Placental epithelial cell (primary cell): ENCODE measurements around the gene GOT2. TPM values are rescaled to one million over a fixed set of nuclear protein-coding genes. Genes with fewer than 3 reads are reported as not detected.

ENCODE experiments used
- small RNA-seq: library from RNA; depleted of rRNA; stranded (forward); fragments of <200 nt; gene quantifications from one replicate; pipeline ENCODE3, GENCODE V24; 2012
- total RNA-seq: library from RNA; depleted of rRNA; stranded (reverse); fragments of >200 nt; gene quantifications from 2 replicates; pipeline ENCODE4 v1.2.3, GENCODE V29; 2012

The GOT2 gene
- total RNA-seq, result 19.6 and 53.9 TPM in 2 replicates

GRCh38 chr16:58733671-58734458, at the start of gene GOT2:
GOT2 (minus strand) TSS chr16:58734316; CDS start chr16:58734228, 88 bp downstream.

GRCh38 chr16:58684354-58685083, 49.6 kb downstream of the GOT2 start, which contains the start of gene SLC38A7:
SLC38A7 (minus strand) TSS chr16:58684770; CDS start chr16:58680126, 4,644 bp downstream.

Small RNA genes within 50 kb of the gene (small RNA-seq; reads per million reads assigned to genes)
- not detected for gene RN7SL143P
- not detected for gene RNU6-1155P

Other genes starting within 250 kb of the GOT2 start
- 4.9 and 12.6 TPM in 2 replicates for gene NDRG4, start 234.2 kb downstream of the GOT2 start, total RNA-seq
- gene SETD6, start 218.8 kb downstream of the GOT2 start, total RNA-seq, result 9.1 and 11.8 TPM in 2 replicates
- gene CNOT1, start 104.5 kb downstream of the GOT2 start, total RNA-seq, result 135 and 146 TPM in 2 replicates
- gene SLC38A7, start 49.5 kb downstream of the GOT2 start, total RNA-seq, result 24.3 and 25.9 TPM in 2 replicates